GM23338 (cell line): Measurements from ENCODE around the gene SORBS1. TPM values are rescaled to one million over a fixed set of nuclear protein-coding genes. Genes with fewer than 3 reads are reported as not detected.

Experiments
- CREB1 ChIP-seq: fragments of 250-450 bp; sonication (Bioruptor Pico); IDR thresholded peaks from 2 replicates; pipeline ENCODE4 v1.5.0; 2020; ENCODE audit warnings: low read depth, mild to moderate bottlenecking, moderate library complexity
- STAT1 ChIP-seq: IDR thresholded peaks from one replicate; pipeline ENCODE4 v1.6.1; 2016; ENCODE audit warnings: antibody characterized with exemption; ENCODE audit not compliant: unreplicated experiment
- ZNF462 ChIP-seq: fragments of 250-450 bp; sonication (Bioruptor Pico); IDR thresholded peaks from 2 replicates; pipeline ENCODE4 v1.5.0; 2020; ENCODE audit warnings: mild to moderate bottlenecking, moderate library complexity
- polyA plus RNA-seq: library from polyadenylated mRNA; unstranded; fragments of >200 nt; fragmentation: Nextera tagmentation; extraction: Ambion mirVana; gene quantifications from 2 replicates; pipeline ENCODE4 v1.2.1, GENCODE V29; 2016
- total RNA-seq: library from RNA; depleted of rRNA; stranded (reverse); fragments of >200 nt; shearing (Covaris generic); gene quantifications from 2 replicates; pipeline ENCODE4 v1.2.3, GENCODE V29; 2014
- TF ChIP-seq, protein P1 (sequence below): IDR thresholded peaks from one replicate; pipeline ENCODE4 v1.6.1; 2018; ENCODE audit warnings: antibody characterized with exemption; ENCODE audit not compliant: unreplicated experiment

Gene SORBS1
- total and polyA plus RNA-seq, 2 experiments from 2014 or later: 47.7 to 51.5 TPM

DNA sequence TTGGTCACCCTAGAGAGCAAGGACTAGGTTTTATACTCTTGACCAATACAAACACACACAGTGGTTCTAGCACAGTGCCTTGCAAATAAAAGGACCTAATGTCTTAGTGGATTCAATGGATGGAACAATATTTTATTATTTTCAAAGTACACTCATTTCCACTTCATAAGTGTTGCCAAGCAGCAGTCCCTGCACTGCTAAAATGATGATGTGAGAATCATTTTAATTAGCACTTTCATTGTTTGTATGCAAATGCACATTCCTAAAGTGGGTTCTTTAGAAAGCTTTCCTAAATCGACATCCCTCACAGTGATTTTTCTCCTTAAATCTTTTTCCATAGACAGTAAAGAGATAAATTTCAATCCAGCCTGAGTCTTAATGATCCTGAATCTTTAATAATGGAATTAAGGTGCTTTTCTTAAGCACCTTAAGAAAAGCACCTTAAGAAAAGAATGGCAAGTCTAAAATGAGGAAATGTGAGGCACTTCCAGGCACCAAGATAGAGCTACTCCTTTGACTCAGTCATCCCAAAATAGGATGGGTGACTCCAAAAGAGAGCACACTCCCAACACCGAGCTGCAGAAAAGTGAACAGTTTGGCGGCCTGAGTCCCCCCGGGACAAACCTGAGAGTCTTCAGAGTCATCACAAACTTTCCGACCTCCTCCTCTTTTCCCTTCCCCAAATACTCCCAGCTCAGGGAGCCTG is 84.5 kb downstream of the SORBS1 start (continued):
- TF ChIP-seq ZNF462 (CRISPR knock-in tag) (no peak), STAT1 (no peak), CREB1 (no peak)
- TF ChIP-seq, protein P1, sequence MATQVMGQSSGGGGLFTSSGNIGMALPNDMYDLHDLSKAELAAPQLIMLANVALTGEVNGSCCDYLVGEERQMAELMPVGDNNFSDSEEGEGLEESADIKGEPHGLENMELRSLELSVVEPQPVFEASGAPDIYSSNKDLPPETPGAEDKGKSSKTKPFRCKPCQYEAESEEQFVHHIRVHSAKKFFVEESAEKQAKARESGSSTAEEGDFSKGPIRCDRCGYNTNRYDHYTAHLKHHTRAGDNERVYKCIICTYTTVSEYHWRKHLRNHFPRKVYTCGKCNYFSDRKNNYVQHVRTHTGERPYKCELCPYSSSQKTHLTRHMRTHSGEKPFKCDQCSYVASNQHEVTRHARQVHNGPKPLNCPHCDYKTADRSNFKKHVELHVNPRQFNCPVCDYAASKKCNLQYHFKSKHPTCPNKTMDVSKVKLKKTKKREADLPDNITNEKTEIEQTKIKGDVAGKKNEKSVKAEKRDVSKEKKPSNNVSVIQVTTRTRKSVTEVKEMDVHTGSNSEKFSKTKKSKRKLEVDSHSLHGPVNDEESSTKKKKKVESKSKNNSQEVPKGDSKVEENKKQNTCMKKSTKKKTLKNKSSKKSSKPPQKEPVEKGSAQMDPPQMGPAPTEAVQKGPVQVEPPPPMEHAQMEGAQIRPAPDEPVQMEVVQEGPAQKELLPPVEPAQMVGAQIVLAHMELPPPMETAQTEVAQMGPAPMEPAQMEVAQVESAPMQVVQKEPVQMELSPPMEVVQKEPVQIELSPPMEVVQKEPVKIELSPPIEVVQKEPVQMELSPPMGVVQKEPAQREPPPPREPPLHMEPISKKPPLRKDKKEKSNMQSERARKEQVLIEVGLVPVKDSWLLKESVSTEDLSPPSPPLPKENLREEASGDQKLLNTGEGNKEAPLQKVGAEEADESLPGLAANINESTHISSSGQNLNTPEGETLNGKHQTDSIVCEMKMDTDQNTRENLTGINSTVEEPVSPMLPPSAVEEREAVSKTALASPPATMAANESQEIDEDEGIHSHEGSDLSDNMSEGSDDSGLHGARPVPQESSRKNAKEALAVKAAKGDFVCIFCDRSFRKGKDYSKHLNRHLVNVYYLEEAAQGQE: no peak
